GM12875 (cell line): Measurements from ENCODE around the gene TGFBRAP1.

Source experiments
- H3K4me3 ChIP-seq: one replicate; pipeline ENCODE4 v1.5.1; 2011; ENCODE audit warnings: low read depth, low read length, control low read depth
- TF ChIP-seq, protein P1 (sequence below): IDR thresholded peaks from 2 replicates; pipeline ENCODE4 v1.5.1; 2011; ENCODE audit warnings: low read depth, mild to moderate bottlenecking, control low read depth, inconsistent platforms, low read length, moderate library complexity, borderline replicate concordance; ENCODE audit not compliant: insufficient read depth

TGFBRAP1 gene

DNA sequence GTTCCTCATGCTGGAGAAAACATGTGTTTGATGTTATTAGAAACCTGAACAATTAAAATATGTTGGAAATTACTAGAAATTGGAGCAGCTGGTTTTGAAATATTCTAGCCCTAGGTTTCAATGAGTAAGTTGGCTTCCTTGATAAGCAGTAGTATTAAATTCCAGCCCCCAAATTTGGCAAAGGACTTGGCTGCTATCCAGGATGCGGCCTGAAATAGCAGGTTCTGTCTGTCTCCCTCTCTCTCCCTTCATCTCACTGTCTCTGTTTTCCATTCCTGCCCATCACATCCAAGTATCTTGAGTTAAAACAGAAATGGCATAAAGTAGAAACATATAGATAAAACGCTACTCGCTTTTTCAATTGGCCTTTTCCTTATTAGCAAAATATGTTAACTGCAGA lies 108.9 kb downstream of the TGFBRAP1 start:
- TF ChIP-seq, protein P1, sequence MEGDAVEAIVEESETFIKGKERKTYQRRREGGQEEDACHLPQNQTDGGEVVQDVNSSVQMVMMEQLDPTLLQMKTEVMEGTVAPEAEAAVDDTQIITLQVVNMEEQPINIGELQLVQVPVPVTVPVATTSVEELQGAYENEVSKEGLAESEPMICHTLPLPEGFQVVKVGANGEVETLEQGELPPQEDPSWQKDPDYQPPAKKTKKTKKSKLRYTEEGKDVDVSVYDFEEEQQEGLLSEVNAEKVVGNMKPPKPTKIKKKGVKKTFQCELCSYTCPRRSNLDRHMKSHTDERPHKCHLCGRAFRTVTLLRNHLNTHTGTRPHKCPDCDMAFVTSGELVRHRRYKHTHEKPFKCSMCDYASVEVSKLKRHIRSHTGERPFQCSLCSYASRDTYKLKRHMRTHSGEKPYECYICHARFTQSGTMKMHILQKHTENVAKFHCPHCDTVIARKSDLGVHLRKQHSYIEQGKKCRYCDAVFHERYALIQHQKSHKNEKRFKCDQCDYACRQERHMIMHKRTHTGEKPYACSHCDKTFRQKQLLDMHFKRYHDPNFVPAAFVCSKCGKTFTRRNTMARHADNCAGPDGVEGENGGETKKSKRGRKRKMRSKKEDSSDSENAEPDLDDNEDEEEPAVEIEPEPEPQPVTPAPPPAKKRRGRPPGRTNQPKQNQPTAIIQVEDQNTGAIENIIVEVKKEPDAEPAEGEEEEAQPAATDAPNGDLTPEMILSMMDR = no peak
- H3K4me3 ChIP-seq = no peak overlapping the region

GRCh38 chr2:105215586-105216192 lies 113.8 kb downstream of the TGFBRAP1 start:
- TF ChIP-seq, protein P1 = no peak
- H3K4me3 ChIP-seq = no peak overlapping the region
